Measurements from ENCODE around the gene BMP2K.

Gene BMP2K

GRCh38 chr4:78776079-78776728 lies at the start of gene BMP2K:
TSS of gene BMP2K (plus strand) at chr4:78776350. CDS start at chr4:78776544, 194 bp downstream.
- DNase-seq (ENCODE audit: low read depth in 2 of 2) = peak; percentile 57 to 64

- DNase-seq (ENCODE audit: low read depth in 2 of 2) = no peak
Measured at GRCh38 chr4:78726546-78726945, 49.6 kb upstream of the BMP2K start.

- no peak for DNase-seq (ENCODE audit: low read depth in 2 of 2)
Measured at GRCh38 chr4:78732332-78733104, 43.6 kb upstream of the BMP2K start.

GRCh38 chr4:78734441-78735162 lies 41.5 kb upstream of the BMP2K start:
- DNase-seq (ENCODE audit: low read depth in 2 of 2) = no peak

DNA sequence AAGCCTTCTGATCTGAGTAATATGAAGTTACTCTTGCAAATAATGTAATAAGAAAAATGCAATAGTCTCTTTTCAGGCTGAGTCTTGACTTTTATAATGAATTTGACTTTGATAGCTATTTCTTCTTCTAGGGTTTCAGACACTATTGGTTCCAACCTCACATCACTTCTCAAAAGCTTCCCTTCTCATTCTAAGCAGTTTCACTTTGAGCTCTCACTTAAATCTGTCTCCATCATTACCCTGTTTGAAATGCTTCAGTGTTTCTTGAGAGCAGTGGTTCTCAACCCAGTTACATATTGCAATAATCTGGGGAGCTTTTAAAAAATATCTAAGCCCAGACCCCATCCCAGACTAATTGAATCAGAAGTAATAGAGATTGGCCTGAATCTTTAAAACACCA lies 40.5 kb upstream of the BMP2K start:
- no peak for DNase-seq (ENCODE audit: low read depth in 2 of 2)

DNA sequence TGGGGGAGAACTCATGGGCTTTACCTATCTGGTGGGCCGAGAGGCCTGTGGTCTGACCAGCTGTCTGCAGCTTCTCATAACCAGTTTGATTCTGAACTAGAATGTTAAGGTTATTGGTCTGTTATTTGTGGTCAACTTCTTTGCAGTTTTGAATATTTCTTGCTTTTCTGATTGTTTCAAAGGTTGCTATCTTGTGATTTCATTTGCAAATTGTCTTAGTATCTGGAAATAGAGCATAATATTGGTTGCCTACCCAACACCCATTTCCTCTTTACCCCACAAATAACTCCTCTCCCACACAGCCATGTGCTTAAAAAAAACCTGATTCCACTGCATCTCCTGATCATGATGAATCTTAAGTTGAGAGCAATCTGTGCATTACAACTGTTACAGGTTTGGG lies 39.1 kb upstream of the BMP2K start:
- no peak for DNase-seq (ENCODE audit: low read depth in 2 of 2)

GRCh38 chr4:78737973-78738372 lies 38.2 kb upstream of the BMP2K start:
- DNase-seq (ENCODE audit: low read depth in 2 of 2) = no peak

GRCh38 chr4:78742300-78742699 lies 33.9 kb upstream of the BMP2K start:
- no peak for DNase-seq (ENCODE audit: low read depth in 2 of 2)

GRCh38 chr4:78747475-78747922 lies 28.7 kb upstream of the BMP2K start:
- no peak for DNase-seq (ENCODE audit: low read depth in 2 of 2)

DNA sequence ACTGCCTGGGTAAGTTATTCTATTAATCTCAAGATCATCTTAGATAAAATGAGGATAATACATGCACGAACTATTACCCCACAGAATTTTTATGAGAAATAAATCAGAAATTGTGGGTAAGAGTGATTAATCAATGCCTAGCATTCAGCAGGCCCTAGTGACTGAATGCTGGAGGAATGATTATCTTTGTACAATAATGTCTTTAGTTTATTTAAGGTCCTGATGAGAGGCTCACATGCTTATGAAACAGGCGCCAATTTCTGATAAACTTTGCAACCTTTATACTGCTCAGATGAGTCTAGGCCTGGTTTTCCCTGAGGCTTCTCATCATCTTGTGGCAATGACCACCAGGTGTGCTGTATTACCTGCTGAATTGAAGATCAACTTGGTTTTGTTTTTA lies 27.8 kb upstream of the BMP2K start:
- no peak for DNase-seq (ENCODE audit: low read depth in 2 of 2)

- DNase-seq (ENCODE audit: low read depth in 2 of 2) = no peak
Measured at GRCh38 chr4:78749258-78749971, 26.7 kb upstream of the BMP2K start.

DNA sequence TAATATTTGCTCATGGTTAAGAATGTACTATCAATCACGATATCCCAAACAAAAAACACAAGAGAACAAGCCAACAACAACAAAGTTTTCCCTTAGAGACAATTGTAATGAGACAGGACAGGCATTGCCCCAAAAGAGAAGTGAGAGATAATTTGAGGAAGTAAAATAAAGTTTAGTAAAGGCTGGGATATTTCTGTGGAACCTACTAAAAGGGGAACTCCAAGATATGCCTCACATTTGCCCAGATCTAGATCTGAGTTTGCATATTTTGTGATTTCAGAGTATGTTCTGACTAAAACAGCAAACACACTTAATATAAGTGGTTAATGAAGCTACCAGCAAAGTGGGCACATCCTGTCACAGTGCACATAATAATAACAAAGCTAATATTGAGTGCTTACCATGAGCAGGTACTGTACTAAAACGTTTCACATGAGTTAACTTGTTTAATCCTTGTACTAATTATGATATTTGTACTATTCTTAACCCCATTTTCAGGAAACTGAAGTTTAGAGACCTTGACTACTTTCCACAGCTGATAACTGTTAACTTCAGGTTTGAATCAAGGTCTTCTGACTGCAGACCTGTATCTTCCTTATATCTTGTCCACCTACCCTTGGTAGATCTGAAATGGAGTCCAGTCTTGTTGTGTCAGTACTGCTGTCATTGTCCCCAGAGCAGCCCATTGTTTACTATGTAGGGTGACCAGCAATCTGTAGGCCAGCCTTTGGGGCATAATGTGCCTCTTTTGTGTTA lies 26.0 kb upstream of the BMP2K start:
- no peak for DNase-seq (ENCODE audit: low read depth in 2 of 2)

GRCh38 chr4:78753091-78753490 lies 23.1 kb upstream of the BMP2K start:
- DNase-seq (ENCODE audit: low read depth in 2 of 2) = no peak

- DNase-seq (ENCODE audit: low read depth in 2 of 2) = no peak
Measured at GRCh38 chr4:78754872-78755271, 21.3 kb upstream of the BMP2K start.

GRCh38 chr4:78756137-78756536 lies 20.0 kb upstream of the BMP2K start:
- no peak for DNase-seq (ENCODE audit: low read depth in 2 of 2)

GRCh38 chr4:78756776-78757175 lies 19.4 kb upstream of the BMP2K start:
- DNase-seq (ENCODE audit: low read depth in 2 of 2) = no peak

DNA sequence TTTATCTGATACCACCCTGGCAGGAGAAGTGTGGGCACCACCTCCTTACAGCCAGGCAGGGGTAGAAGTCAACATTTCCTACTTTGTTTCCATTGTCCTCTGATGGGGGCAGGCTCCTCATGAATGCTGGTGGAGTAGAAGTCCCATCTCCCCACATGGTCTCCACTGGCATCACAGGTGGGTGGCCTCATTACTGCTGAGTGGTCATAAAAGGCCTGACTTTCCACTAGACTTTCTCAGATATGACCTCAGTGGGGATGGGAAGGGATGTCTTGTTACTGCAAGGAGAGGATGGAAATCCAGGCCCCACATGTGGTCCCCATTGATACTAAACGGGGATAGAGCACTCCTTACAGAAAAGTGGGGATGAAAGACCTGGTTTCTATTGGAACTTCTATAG lies 18.6 kb upstream of the BMP2K start:
- no peak for DNase-seq (ENCODE audit: low read depth in 2 of 2)

GRCh38 chr4:78758085-78758484 lies 18.1 kb upstream of the BMP2K start:
- DNase-seq (ENCODE audit: low read depth in 2 of 2) = no peak

GRCh38 chr4:78762529-78762928 lies 13.6 kb upstream of the BMP2K start:
- no peak for DNase-seq (ENCODE audit: low read depth in 2 of 2)

DNA sequence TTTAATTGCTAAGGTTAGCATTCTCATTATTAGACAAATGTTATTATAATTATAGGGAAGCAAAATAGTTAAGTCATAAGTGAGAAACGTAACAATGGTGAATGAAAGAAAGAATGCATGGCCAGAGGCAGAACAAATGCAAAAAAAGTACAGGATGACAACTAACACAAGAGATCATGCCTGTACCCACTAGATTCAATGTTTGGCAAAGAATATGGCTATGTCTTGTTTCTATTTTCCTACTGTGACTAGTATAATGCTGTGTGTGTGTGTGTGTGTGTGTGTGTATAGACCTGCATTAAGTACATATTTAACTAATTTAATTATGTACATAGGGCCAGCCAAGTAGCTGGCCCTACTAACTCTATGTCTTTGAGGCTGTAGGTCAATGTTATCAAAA lies 12.9 kb upstream of the BMP2K start:
- DNase-seq (ENCODE audit: low read depth in 2 of 2) = no peak

- DNase-seq (ENCODE audit: low read depth in 2 of 2) = no peak
Measured at GRCh38 chr4:78763763-78764387, 12.3 kb upstream of the BMP2K start.
